ENCODE results near the gene RSPO3.

Gene RSPO3

DNA sequence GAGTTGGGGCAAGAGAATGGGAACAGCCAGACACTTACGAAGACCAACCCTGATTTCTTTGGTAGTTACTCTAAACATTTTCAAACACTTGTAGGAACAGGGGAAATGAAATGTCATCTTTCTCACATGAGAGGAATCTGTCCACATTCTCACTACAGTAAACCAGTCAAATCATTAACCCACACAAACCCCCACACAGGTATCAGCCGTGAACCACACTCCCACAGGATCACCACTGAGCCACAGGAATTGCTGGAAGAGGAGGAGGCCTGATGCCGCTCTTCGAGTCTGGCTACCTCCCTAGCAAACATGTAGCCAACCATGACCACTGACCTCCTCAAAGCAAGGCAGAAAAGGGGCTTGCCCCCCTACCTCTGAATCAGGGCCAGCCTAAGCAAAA lies 6.9 kb upstream of the RSPO3 start:
- DNase-seq (ENCODE audit: low read depth in 2 of 2) = no peak

DNA sequence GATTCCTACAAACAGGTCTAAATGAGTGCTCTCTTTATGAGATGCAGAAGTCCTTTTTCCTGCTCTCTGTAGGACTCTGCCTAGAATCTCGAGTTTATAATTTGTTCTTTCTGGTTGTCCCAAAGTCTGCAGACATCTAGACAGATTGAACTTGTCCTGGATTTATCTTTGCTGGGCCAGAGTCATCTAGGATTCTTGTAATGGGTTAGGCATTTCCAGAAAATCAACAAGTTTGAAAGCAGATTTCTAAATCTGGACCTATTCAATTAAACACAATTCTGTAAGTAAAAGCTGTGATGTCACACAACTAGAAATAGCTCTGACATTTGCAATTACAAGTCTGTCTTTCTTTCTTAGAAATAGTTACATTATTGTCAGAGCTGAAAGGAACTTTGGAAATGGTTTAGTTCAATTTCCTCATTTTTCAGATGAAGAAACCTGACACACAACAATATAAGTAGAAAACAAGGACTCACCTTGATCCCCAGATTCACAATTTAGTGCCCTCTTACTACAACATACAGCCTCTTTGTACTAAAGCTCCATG lies 4.2 kb upstream of the RSPO3 start:
- DNase-seq (ENCODE audit: low read depth in 2 of 2) = no peak

DNA sequence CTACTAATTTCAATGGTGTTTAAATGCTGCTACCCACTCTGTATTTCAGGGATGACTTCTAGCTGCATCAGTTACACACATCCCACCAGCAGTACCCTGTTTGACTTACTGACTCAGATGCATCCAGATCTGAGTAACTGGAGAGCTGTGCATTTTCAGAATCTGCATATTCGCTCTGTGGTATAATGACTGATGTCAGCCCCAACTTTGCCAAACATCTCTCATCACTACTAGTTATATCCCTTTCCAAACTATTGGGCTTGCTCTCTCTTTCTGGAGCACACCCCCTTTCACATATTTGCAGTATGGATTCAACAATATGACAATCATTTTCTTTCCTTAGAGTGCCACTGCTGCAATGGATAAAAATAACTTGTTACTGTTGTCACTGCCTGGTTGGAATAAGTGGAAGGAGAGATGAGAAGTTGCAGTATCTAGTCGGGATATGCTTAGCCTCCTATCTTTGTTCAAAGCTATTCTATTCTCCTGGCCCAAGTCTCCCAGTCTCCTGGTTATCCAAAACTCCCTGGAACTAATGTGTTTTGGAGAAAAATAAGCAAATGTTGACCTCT lies 3.3 kb upstream of the RSPO3 start:
- no peak for DNase-seq (ENCODE audit: low read depth in 2 of 2)

DNA sequence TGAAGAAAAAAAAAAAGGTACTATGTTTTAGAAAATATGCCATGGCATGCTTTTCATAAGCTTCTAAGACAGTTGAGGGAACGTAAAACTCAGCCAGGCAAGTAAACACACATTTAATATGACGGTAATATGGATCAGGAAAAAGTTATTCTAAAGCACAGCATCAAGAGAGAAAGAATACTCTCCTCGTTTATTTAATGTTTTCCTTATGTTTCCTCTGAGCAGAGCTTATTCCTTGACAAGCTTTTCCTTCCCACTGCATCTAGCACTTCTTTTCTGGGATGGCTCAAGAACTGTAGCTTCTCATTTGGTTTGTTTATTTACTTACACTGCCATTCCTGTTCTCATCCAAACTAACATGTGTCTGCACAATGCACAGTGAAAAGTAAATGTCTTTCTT lies 2.7 kb upstream of the RSPO3 start:
- DNase-seq (ENCODE audit: low read depth in 2 of 2) = no peak

DNA sequence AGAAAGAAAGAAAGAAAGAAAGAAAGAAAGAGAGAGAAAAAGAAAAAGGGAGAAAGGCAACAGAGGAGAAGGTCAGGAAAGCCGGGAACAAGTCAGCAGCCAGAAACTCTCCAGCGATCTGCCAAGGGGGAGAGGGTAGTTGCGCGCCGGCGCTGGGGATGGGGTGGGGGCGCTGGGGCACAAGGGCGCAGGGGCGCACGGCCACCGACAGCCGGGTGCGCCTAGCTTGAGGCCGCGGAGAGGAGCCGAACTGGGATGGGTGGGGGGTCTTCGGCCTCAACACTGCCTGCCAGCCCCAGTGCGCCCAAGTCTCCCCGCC lies 533 bp upstream of the RSPO3 start:
- DNase-seq (ENCODE audit: low read depth in 2 of 2) = no peak

DNA sequence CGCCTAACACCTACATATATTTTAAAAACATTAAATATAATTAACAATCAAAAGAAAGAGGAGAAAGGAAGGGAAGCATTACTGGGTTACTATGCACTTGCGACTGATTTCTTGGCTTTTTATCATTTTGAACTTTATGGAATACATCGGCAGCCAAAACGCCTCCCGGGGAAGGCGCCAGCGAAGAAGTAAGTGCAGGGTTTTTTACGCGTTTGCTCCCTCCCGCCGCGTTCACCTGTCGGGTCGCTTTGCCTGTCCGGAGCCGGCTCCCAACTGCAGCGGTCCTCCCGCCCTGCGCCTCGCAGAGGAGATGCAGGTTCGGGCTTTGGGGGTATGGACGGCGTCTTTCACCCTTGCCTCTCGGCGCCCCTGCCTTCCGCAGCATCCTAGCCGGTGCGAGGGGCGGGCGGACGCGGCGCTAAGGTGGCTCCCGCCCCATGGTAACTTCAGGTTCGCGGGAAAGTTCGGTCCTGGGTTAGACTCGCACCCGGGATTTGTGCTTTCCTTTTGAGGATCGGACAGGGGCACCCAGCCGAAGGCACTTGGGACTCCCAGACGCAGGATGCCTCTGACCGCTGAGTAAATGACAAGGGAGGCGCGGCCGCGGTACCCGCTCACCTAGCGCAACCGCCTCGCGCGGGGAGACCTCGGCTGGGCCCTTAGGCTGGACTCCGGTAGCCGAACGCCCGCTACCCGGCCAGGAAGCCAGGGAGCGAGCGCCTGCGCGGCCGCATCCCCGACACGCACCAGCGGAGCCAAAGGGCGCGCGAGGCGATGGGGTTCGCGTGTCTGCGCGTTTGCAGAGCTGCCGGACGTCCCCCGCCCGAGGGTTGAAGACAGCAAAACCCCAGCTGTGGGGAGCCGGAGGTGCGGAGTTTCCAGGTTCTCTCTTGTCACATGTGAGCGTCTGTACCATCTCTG lies 891 bp downstream of the RSPO3 start:
- no peak for DNase-seq (ENCODE audit: low read depth in 2 of 2)

DNA sequence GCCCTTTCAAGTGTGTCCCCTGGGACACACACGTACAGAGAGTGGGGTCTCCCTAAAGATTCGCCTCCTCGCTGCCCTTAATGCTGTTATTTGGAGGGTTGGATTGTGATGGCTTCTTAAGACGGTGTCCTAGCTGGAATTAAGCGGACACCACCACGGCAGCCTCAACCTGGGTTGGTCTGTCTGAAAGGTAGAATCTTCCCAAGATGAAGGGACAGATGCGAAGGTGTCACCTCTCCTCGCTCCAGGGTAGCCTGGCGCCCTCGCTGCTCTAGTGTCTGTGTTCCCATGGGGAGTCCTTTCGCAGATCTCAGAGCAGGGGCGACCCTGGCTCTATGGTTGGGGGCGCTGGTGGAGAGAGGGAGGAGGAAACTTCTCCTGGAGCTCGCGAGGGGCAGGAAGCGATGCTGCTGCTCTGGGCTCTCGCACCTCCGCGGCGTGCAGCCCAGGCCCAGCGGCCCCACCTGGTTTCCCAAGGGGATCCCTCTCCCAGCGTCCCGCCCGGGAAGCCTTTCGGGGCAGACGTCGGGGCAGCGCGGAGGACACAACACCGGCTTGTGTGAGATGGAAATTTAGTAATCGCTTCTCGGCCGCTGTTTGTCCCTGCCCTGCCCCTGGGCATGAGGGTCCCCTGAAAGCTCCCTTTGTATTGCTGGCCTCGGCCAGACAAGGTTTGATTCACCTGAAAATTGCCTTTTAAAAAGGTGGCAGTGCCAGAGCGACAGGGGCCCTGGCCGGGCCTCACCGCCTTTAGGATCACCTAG lies 1.7 kb downstream of the RSPO3 start:
- no peak for DNase-seq (ENCODE audit: low read depth in 2 of 2)

DNA sequence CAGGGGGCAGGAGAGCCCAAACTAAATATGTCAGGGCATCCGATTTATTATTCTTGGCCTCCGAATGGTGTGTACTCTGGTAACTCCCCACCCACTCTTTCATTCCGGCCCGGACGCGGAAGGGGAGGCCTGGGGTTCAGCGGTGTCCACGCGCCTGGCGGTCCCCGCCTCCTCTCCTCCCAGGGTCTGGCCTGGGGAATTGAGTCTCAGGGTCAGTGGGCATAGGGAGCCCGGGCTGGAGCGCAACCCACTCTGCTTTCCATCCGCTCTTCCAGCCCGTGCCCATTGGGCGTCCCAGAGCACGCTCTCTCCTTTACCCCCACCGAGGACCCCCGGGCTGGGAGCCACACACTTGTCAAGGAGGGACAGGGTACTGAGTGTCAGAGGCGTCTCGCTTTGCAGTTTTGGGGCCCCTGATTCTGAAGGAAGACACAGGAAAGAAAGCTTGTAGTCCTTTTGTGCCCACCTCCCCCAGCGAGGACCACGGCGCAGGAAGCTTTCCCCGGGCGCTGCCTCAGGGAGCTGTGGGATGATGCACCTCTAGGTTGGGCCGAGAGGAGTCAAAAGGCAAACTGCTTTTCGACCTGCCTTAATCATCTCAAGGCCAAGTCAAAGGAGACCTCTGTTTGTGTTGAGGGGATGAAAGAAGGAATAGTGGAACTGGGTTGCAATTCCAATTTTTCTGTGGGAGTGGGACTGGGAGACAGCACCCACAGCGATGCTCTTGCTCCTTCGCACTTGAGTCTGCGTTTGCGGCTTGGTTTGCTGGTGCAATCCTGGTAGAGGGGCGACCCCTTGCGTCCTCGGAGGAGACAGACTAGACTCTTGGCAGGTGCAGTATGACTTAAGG lies 2.5 kb downstream of the RSPO3 start:
- peak; percentile 52 to 65 for DNase-seq (ENCODE audit: low read depth in 2 of 2)

DNA sequence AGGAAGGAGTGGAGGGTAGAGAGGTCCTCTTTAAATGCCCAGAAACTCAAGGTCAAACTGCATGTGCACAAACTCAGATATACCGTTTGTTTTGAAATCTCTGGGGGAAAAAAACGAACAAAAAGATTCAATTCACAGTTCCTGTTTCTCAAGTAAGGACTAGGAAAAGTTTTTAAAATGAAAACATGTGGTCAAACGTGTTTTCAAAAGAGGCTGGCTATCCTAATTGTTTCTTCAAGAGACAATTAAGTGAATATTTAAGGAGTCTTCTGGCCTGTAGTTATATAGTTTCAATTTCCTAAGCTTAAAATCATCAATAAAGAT lies 3.1 kb downstream of the RSPO3 start:
- DNase-seq (ENCODE audit: low read depth in 2 of 2) = no peak

DNA sequence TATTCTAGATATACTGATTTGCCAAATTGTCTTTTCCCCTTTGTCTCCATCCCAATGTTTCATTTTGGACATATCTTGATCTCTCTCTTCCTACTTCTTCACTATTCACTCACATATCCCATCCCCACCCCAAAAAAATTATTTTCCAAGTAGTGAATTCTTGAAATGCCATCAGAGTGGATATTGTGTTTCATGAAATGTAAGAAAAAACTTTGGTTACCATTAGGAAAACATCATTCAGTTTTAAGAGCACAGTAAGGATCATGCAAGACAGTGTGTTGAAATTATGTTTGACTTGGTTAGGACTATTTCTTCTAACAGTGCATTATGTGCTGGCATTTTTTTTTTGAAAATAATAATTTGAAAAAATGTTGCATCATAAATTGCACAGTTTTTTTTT lies 5.7 kb downstream of the RSPO3 start:
- no peak for DNase-seq (ENCODE audit: low read depth in 2 of 2)

DNA sequence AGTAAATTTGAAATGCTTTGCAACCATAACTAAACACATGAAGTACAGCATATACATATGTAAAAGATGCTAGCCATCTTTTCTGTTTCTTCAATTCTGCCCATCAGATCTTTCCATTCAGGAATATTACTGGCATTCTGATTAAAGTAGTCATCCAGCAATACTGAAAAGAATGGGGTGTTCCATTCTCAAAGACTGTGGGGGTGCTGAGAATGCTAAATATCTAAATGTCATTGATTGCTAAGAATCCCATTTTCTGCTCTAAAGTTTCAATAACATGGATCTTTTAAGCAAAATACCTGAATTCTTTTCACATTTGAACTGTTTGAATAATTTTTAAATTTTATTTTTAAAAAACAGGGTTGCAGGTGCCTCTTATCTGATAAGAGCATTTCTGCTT lies 6.2 kb downstream of the RSPO3 start:
- DNase-seq (ENCODE audit: low read depth in 2 of 2) = no peak

DNA sequence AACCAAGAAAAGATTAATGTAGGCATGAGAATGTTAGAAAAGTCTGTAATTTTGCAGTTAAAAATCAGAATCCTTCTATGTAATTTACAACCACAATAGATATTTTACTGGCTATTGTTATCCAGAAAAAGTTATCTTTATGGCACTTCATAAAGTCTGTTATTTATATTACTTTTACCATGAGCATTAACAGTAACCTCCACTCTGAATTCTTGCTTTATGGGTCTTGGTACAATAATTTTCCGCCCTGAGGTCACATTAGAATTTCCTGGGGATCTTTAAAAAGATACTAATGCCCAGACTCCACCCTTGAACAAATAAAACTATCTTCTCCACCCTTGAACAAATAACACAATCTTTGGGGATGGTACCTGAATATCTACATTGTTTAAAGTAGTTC lies 9.6 kb downstream of the RSPO3 start:
- DNase-seq (ENCODE audit: low read depth in 2 of 2) = no peak

DNA sequence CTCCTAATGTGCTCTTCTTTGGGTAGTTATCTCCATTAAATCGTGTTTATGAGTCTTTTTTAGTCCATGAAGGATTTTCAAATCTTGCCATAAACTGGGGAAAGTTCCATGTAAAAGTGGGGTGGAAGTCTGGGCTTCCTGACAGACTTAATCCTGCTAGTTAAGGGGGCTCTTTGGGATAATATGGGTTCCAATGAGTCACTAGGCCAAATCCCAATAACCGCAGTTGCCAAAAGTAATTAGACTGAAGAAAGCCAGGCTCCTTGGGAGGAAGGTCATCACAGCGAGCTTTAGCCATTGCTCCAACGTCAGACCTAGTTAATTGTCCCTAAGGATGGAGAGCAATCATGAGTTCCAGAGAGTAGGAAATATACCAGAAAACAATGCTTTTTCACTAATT lies 10.8 kb downstream of the RSPO3 start:
- no peak for DNase-seq (ENCODE audit: low read depth in 2 of 2)

DNA sequence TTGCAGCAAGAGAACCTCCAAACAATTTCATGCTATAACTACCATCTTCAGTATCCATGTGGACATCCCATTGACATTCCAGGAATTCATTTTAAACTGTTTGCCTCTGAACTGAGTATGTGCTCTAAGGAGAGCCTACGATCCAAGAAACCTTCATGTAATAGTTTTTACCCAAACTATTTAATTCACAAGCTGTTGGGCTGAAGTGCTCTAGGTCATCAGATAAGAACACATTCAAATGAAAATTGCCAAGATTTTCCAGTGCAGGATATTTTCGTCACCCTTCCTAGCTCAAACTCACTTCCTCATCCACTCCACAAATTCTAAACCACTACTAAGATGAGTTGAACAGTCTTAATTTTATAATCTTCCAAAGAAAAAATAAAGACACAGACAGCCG lies 12.8 kb downstream of the RSPO3 start:
- DNase-seq (ENCODE audit: low read depth in 2 of 2) = no peak

DNA sequence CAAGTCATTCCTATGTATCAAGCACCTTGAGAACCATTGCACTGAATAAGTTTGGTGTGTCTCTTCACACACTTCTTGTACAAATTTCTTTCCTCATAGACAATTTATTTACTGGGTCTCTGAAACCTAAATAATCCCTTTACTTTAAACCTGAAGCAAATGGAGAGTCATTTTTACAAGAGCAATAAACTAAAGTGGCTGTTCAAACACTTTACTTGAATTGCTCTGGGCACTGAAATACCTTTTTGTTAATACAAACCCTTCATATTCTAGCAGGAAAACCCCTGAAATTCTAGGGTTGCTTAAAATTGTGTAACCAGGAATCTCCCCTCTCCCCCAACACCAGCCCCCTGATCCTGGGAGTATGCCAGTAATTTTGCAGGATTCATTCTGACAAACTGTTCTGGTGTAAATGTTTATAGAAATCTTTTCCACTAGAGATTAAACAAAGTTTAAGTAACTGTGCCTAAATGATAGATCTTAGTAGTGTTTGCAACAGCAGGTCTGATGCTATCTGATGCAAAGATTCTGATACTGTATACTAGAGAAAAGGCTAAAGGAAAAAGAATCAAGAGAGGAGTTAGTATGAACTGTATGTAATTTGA lies 13.4 kb downstream of the RSPO3 start:
- no peak for DNase-seq (ENCODE audit: low read depth in 2 of 2)

DNA sequence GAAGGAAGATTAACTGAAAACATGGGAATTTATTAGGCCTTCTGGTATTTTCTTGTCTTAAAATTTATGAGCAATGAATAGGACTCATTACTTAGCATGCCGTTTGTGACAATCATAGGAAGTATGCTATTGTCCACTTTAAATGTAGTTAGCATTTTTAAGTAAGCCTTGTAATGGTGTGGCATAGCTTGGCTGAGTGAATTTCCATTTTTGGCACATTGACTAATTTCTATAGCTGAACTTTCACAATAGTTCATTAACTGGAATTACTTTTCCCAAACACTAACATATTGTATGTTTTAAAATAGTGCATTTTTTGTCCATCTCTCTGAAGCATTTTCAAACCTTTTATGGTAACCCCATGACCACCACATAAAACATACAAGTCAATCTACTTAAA lies 15.7 kb downstream of the RSPO3 start:
- DNase-seq (ENCODE audit: low read depth in 2 of 2) = no peak

DNA sequence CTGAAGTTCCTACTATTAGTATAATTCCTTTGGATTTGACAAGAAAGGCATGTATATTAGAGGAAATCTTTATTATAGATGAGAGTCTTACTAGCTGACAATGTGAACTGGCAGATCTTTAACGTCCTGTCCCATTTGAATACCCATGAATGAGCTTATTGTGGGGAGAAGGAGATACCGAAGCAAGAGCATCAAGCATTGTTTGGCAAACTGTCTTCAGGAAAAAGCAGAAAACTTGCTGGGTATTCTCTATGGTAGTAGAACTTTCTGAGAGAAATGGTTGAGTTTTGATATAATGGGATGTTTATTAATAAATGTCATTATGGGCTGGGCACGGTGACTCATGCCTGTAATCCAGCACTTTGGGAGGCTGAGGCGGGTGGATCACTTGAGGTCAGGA lies 18.3 kb downstream of the RSPO3 start:
- DNase-seq (ENCODE audit: low read depth in 2 of 2) = no peak

DNA sequence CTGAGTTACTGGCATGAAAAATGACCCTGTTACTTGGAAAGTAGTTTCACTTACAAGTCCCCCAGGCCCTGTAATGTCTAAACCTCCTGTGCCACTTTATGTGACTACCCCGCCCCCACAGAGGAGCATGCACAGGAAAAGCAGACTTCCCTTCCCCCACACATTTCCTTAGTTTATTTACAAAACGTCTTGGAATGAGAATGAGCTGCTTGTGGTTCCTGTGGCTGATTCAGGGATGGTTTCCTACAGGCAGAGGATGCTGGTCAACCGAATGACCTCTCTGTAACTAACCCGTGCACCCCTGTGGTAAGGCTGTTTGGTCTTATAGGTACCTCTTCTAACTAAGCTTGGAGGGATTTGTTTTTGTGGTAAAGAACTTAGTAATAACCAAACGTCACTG lies 28.5 kb downstream of the RSPO3 start:
- DNase-seq (ENCODE audit: low read depth in 2 of 2) = no peak

DNA sequence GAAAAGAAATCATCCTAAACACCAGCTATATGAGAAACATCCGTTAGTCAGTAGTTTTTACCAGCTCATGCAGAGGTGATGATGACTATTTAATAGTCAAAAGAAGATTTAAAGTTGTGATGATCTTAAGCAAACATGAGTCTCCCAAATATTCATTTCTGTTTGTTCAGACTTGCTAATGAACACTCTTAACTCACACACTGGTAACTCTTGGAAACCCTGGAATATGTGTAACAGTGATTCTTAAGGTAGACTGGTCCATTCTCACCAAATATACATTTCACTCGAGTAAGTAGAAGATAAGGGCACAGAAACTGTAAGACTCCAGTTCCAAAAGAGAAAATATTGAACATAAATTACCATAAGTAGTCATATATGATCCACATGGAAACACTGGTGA lies 29.1 kb downstream of the RSPO3 start:
- no peak for DNase-seq (ENCODE audit: low read depth in 2 of 2)

DNA sequence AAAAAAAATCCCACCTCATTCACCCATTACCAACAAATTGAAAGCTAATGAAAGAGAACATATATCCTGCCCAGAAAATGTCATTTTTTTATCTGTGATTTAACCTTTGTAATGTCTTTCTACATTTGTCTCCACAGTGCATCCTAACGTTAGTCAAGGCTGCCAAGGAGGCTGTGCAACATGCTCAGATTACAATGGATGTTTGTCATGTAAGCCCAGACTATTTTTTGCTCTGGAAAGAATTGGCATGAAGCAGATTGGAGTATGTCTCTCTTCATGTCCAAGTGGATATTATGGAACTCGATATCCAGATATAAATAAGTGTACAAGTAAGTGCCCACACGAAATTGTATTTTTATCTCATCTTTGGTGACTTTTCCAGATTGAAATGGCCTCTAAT lies 30.0 kb downstream of the RSPO3 start:
- no peak for DNase-seq (ENCODE audit: low read depth in 2 of 2)

DNA sequence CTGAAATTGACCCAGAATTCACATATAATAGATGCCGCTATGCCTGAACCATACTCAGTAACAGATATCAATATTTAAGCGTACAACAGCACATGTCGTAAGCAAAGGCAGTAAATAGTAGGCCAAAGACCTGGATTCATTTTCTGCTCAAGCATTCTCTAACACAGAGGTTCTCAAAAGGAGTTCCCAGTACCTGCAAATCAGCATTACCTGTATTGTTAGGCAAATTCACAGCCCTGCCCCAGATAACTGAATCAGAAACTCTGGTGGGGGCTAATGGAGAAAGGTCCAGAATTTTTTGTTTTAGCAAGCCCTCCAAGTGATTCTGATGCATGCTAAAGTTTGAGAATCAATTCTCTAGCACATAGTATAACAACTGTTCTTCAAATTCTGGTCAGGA lies 36.0 kb downstream of the RSPO3 start:
- DNase-seq (ENCODE audit: low read depth in 2 of 2) = no peak

DNA sequence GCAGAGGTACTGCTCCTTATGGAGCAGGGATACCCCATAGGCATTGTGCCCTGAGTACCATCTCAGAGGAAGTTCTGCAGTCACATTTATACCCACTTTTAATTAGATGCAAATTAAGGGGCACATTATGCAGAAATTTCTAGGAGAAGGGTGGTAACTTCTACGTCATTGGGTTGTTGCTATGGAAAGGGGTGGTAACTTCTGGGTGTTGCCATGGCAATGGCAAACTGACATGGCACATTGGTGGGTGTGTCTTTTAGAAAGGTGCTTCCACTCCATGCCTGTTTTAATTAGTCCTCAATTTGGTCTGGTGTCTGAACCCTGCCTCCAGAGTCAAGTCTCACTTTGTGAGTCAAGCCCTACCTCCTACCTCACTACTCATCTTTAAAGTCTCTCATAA lies 42.0 kb downstream of the RSPO3 start:
- no peak for DNase-seq (ENCODE audit: low read depth in 2 of 2)
